GM23338 (cell line): Measurements from ENCODE around the gene LRP1B.

ENCODE experiments used
- CREB1 ChIP-seq: fragments of 250-450 bp; sonication (Bioruptor Pico); IDR thresholded peaks from 2 replicates; pipeline ENCODE4 v1.5.0; 2020; ENCODE audit warnings: low read depth, mild to moderate bottlenecking, moderate library complexity
- CTCF ChIP-seq, 2 experiments: fragments of 200-600 bp in 1 of 2; sonication (generic) in 1 of 2; conservative IDR thresholded peaks; 2 replicates each; pipeline versions ENCODE4 v1.5.1 to v1.6.1; 2016 to 2017; ENCODE audit warnings: antibody characterized with exemption in 2 of 2, low read depth in 2 of 2, mild to moderate bottlenecking in 2 of 2, moderate library complexity in 1 of 2
- REST ChIP-seq: IDR thresholded peaks from one replicate; pipeline ENCODE4 v1.6.1; 2018; ENCODE audit warnings: antibody characterized with exemption; ENCODE audit not compliant: unreplicated experiment

GRCh38 chr2:140786585-140786984 is 1344.2 kb downstream of the LRP1B start:
- no peak for TF ChIP-seq CTCF (conservative IDR thresholded peaks at IDR 0.05; ENCODE audit: low read depth in 2 of 2)
- no peak for TF ChIP-seq CREB1
- no peak for TF ChIP-seq REST
